Pancreas (tissue), 10 donors: Measurements from ENCODE around the gene SRP14. TPM values are rescaled to one million over a fixed set of nuclear protein-coding genes. Genes with fewer than 3 reads are reported as not detected.
"Not testable (repeated sequence)": the region's sequence is repeated elsewhere in the genome, so short reads cannot be mapped to it uniquely, and the experiment has no call there.

Source experiments
- ATAC-seq, 4 donors: fragments of 200-7000 bp; cut with Tn5 transposase; one replicate each; pipeline versions ENCODE4 v1.8.0 to v1.9.1; 2020; ENCODE audit warnings: mild to moderate bottlenecking in 4 of 4, moderate library complexity in 4 of 4
- DNase-seq, 6 donors: peaks; one replicate each; pipeline ENCODE4 v3.0.0-alpha.2; 2020
- FAIRE-seq: peaks from 2 replicates; lab custom pipeline; 2012; peaks lifted over from hg19 to GRCh38; lab: Jason Lieb, UNC
- H3K27ac ChIP-seq, 4 donors: fragments of 200-600 bp; sonication (generic); 1 replicate in 3 of 4; 2 replicates in 1 of 4; pipeline versions ENCODE4 v1.5.0 to v1.8.0; 2020
- H3K27me3 ChIP-seq, 4 donors: fragments of 200-600 bp; one replicate each; pipeline ENCODE4 v1.8.0; 2021
- H3K36me3 ChIP-seq, 3 donors: fragments of 200-600 bp; sonication (generic) in 1 of 3; one replicate each; pipeline versions ENCODE4 v1.5.0 to v1.8.0; 2020 to 2021
- H3K4me1 ChIP-seq, 3 donors: fragments of 200-600 bp; one replicate each; pipeline ENCODE4 v1.8.0; 2021
- H3K4me3 ChIP-seq, 4 donors: fragments of 200-600 bp; sonication (generic) in 2 of 4; one replicate each; pipeline versions ENCODE4 v1.5.0 to v1.8.0; 2020 to 2021
- H3K9me3 ChIP-seq, 4 donors: fragments of 200-600 bp; one replicate each; pipeline ENCODE4 v1.8.0; 2021
- CTCF ChIP-seq, 4 donors: fragments of 200-600 bp; sonication (generic) in 3 of 4; IDR thresholded peaks; one replicate each; pipeline versions ENCODE4 v1.5.0 to v1.8.0; 2021; ENCODE audit warnings: antibody characterized with exemption in 4 of 4
- WGBS, 2 donors: extraction: QIAGEN DNeasy Blood & Tissue Kit; methylation state at CpG; one replicate each; pipeline ENCODE4 v1.1.7; 2013; 5-methylcytosine and 5-hydroxymethylcytosine counted together
- intact Hi-C, 3 donors: fragments of 100-400 bp; cut with DNase I; formaldehyde crosslinking; loops; one replicate each; pipeline versions ENCODE4 v1.11.1 to v1.14.2; 2022
- polyA plus RNA-seq, 2 donors: library from polyadenylated mRNA; stranded (reverse); fragments of 200-250 nt; gene quantifications; one replicate each; pipeline ENCODE4 v1.2.3, GENCODE V29; 2013
- total RNA-seq, 6 donors: library from RNA; stranded (reverse); fragmentation: NEBNext Ultra II Directional in 4 of 6; extraction: Animal tissue kit (Norgen Biotek cat#: 25700) in 4 of 6; gene quantifications; one replicate each; pipeline versions ENCODE4 v1.2.1 to v1.2.4, GENCODE V29; 2021 to 2023
- donor health status: healthy with polysubstance abuse.
- donor health status: DM: no; HTN: no; CAD: no; lungs with moderate emphysema.
- donor health status: DM: no; HTN: no; CAD: no.
- donor health status: control.
- donor health status: control.
- donor health status: Bipolar disorder and iron deficiency.
- donor health status: DM: yes; HTN: yes; CAD: no.
- donor health status: DM: no; HTN: no; CAD: no.
- donor health status: DM: no; HTN: no; CAD: no.
- donor health status: DM: yes; HTN: yes; CAD: no.

SRP14 gene
- total and polyA plus RNA-seq, 8 donors = 42.7 to 198 (median 63.1) TPM

GRCh38 chr15:40042791-40043320, 3.9 kb upstream of the SRP14 start:
- H3K9me3 ChIP-seq = no peaks in the 10 kb centered on the region
- no peak overlapping the region for H3K4me3 ChIP-seq
- ATAC-seq (no peak), DNase-seq (no peak), FAIRE-seq (no peak)
- H3K4me1 ChIP-seq = peaks cover 0 to 27% (median 1%) of the 10 kb centered on the region in 3 donors
- no peaks in the 10 kb centered on the region for H3K36me3 ChIP-seq
- WGBS, 2 donors = 82 to 88% methylated on average over 5 of the region's 5 CpGs
- H3K27me3 ChIP-seq = no peaks in the 10 kb centered on the region
- TF ChIP-seq CTCF (IDR thresholded peaks at IDR 0.05) = no peak
- intact Hi-C loops = loop anchor here in 1 of 3 donors (5.0 kb wide), 1 partner anchor 69 kb away; no protein-coding TSS in a partner anchor
- H3K27ac ChIP-seq = no peak overlapping the region

DNA sequence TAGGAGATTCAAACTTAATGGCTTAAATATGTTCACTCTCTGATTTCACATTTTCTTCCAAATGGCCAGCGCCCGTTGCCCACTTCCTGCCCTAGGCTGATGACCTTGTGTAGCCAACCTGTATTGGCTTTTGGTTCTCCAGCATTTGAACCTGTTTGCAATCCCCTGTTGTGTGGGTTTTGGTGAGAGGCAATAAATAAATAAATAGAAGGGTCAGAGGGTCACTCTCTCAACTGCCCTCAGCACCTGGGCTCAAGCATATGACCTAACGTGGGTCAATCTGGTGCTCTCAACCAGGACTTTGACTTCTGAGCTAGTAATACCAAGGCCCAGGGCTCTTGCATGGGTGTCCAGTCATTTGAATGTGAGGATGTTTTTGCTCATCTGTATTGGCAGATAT, 1.8 kb upstream of the SRP14 start:
- Histone ChIP-seq H3K9me3 (no peaks in the 10 kb centered on the region), H3K4me3 (no peak overlapping the region), H3K27ac (no peak overlapping the region), H3K27me3 (no peaks in the 10 kb centered on the region), H3K36me3 (peaks cover 0 to 11% (median 10%) of the 10 kb centered on the region in 3 donors), H3K4me1 (peaks cover 0 to 21% (median 6%) of the 10 kb centered on the region in 3 donors)
- intact Hi-C loops = loop anchor here in 1 of 3 donors (5.0 kb wide), 1 partner anchor 72 kb away; no protein-coding TSS in a partner anchor
- DNase-seq (no peak), ATAC-seq (no peak), FAIRE-seq (no peak)
- TF ChIP-seq CTCF (IDR thresholded peaks at IDR 0.05) = no peak
- 74 to 86% methylated on average over 3 of the region's 3 CpGs for WGBS, 2 donors

- no peak for ATAC-seq
- 69 to 77% methylated on average over 6 of the region's 6 CpGs for WGBS, 2 donors
- H3K4me3 ChIP-seq = peak overlapping the region in 1 of 4 donors; percentile 78
Measured at GRCh38 chr15:40040293-40040635, 1.3 kb upstream of the SRP14 start.

GRCh38 chr15:40038275-40038637, 725 bp downstream of the SRP14 start:
- DNase-seq (peak in 1 of 6 donors; percentile 24), ATAC-seq (peak in 3 of 4 donors; percentile 17 to 37 (median 18)), FAIRE-seq (no peak)
- intact Hi-C loops = no loop called here
- Histone ChIP-seq H3K9me3 (no peaks in the 10 kb centered on the region), H3K36me3 (peaks cover 0 to 35% (median 33%) of the 10 kb centered on the region in 3 donors), H3K4me3 (peak overlapping the region; percentile 74 to 88 (median 78)), H3K27ac (peak overlapping the region; percentile 85 to 97 (median 90)), H3K4me1 (peaks cover 0 to 14% (median 6%) of the 10 kb centered on the region in 3 donors), H3K27me3 (no peaks in the 10 kb centered on the region)
- 0 to 1% methylated on average over 18 of the region's 18 CpGs for WGBS, 2 donors
- no peak for TF ChIP-seq CTCF (IDR thresholded peaks at IDR 0.05)

More at GRCh38 chr15:40040293-40040635, 1.3 kb upstream of the SRP14 start:
- H3K27me3 ChIP-seq = no peaks in the 10 kb centered on the region
- peaks cover 0 to 15% (median 6%) of the 10 kb centered on the region in 3 donors for H3K4me1 ChIP-seq
- no peak overlapping the region for H3K27ac ChIP-seq
- H3K36me3 ChIP-seq = peaks cover 0 to 16% (median 15%) of the 10 kb centered on the region in 3 donors
- FAIRE-seq (no peak), DNase-seq (no peak)
- H3K9me3 ChIP-seq = no peaks in the 10 kb centered on the region
- TF ChIP-seq CTCF (IDR thresholded peaks at IDR 0.05) = no peak
- intact Hi-C loops = loop anchor here in 1 of 3 donors (5.0 kb wide), 1 partner anchor 72 kb away; no protein-coding TSS in a partner anchor

- ATAC-seq = no peak
- Histone ChIP-seq H3K27ac (peak overlapping the region in 2 of 4 donors; percentile 90 to 97), H3K4me3 (peak overlapping the region in 3 of 4 donors; percentile 74 to 88 (median 78)), H3K9me3 (no peaks in the 10 kb centered on the region), H3K4me1 (peaks cover 0 to 14% (median 6%) of the 10 kb centered on the region in 3 donors), H3K27me3 (no peaks in the 10 kb centered on the region), H3K36me3 (peaks cover 0 to 40% (median 33%) of the 10 kb centered on the region in 3 donors)
- intact Hi-C loops = no loop called here
- no peak for DNase-seq
- no peak for TF ChIP-seq CTCF (IDR thresholded peaks at IDR 0.05)
- FAIRE-seq = no peak
- WGBS, 2 donors = 16 to 22% methylated on average over 3 of the region's 3 CpGs
Measured at GRCh38 chr15:40037721-40038120, 1.3 kb downstream of the SRP14 start.

DNA sequence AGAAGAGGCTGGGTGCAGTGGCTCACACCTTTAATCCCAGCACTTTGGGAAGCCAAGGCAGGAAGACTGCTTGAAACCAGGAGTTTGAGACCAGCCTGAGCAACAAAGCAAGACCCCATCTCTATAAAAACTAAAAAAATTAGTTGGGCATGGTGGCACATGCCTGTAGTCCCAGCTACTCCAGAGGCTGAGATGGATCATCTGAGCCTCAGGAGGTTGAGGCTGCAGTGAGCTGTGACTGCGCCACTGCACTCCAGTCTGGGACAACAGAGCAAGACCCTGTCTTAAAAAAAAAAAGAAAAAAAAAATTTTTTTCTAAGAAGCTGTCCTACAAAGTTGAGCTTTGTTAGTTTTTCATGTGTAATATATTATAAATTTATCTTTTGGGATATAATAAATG, 3.8 kb downstream of the SRP14 start:
- H3K4me3 ChIP-seq, H3K27ac ChIP-seq, ATAC-seq, intact Hi-C loops, H3K9me3 ChIP-seq, FAIRE-seq, H3K27me3 ChIP-seq, DNase-seq: not testable (repeated sequence)
- peaks cover 0 to 52% (median 45%) of the 10 kb centered on the region in 3 donors for H3K36me3 ChIP-seq
- peaks cover 0 to 12% (median 6%) of the 10 kb centered on the region in 3 donors for H3K4me1 ChIP-seq
- WGBS, 2 donors = 95 to 98% methylated on average over 1 of the region's 1 CpG
